Mesendoderm (in vitro differentiated cells): ENCODE data around the gene CD27.

ENCODE experiments used
- DNase-seq: peaks from one replicate; pipeline ENCODE4 v3.0.0; 2013
- H2AK5ac ChIP-seq: 2 replicates; pipeline ENCODE4 v1.6.1; 2013; ENCODE audit warnings: low read length, inconsistent platforms
- H2BK120ac ChIP-seq: 2 replicates; pipeline ENCODE4 v1.6.1; 2013; ENCODE audit warnings: low read depth, mild to moderate bottlenecking, low read length, moderate library complexity, mixed read lengths
- H2BK15ac ChIP-seq: replicated peaks from 2 replicates; pipeline ENCODE4 v1.6.1; 2013; ENCODE audit warnings: low read depth, mild to moderate bottlenecking, moderate library complexity
- H2BK5ac ChIP-seq: 2 replicates; pipeline ENCODE4 v1.6.1; 2013; ENCODE audit warnings: low read length, inconsistent platforms
- H3K18ac ChIP-seq: 2 replicates; pipeline ENCODE4 v1.6.1; 2013; ENCODE audit warnings: mild to moderate bottlenecking, low read length, mixed read lengths
- H3K23ac ChIP-seq: one replicate; pipeline ENCODE4 v1.6.1; 2013; ENCODE audit warnings: low read length
- H3K27ac ChIP-seq: 2 replicates; pipeline ENCODE4 v1.5.1; 2013; ENCODE audit warnings: low read depth, mild to moderate bottlenecking, inconsistent platforms, low read length, moderate library complexity
- H3K27me3 ChIP-seq: 2 replicates; pipeline ENCODE4 v1.6.1; 2013; ENCODE audit warnings: low read length, control low read depth, mild to moderate bottlenecking, inconsistent platforms; ENCODE audit not compliant: insufficient read depth, poor library complexity
- H3K36me3 ChIP-seq: 2 replicates; pipeline ENCODE4 v1.6.1; 2013; ENCODE audit warnings: low read length, inconsistent platforms; ENCODE audit not compliant: control insufficient read depth, insufficient read depth
- H3K4ac ChIP-seq: one replicate; pipeline ENCODE4 v1.6.1; 2013; ENCODE audit warnings: low read depth, mild to moderate bottlenecking, low read length, moderate library complexity
- H3K4me1 ChIP-seq: 2 replicates; pipeline ENCODE4 v1.6.1; 2013; ENCODE audit warnings: low read depth, low read length, inconsistent platforms; ENCODE audit not compliant: control insufficient read depth
- H3K4me2 ChIP-seq: 2 replicates; pipeline ENCODE4 v1.6.1; 2013; ENCODE audit warnings: low read length
- H3K4me3 ChIP-seq: 2 replicates; pipeline ENCODE4 v1.5.1; 2013; ENCODE audit warnings: mild to moderate bottlenecking, low read length
- H3K56ac ChIP-seq: one replicate; pipeline ENCODE4 v1.6.1; 2013; ENCODE audit warnings: low read length
- H3K79me1 ChIP-seq: 2 replicates; pipeline ENCODE4 v1.6.1; 2013; ENCODE audit warnings: low read length, inconsistent platforms
- H3K79me2 ChIP-seq: 2 replicates; pipeline ENCODE4 v1.6.1; 2013; ENCODE audit warnings: mild to moderate bottlenecking, low read length; ENCODE audit not compliant: control insufficient read depth, insufficient read depth
- H3K9ac ChIP-seq: 2 replicates; pipeline ENCODE4 v1.6.1; 2013; ENCODE audit warnings: low read length, inconsistent platforms
- H4K5ac ChIP-seq: one replicate; pipeline ENCODE4 v1.6.1; 2013; ENCODE audit warnings: low read length
- H4K8ac ChIP-seq: one replicate; pipeline ENCODE4 v1.6.1; 2013; ENCODE audit warnings: low read depth, mild to moderate bottlenecking, control low read depth, low read length, moderate library complexity
- WGBS: extraction: QIAGEN DNeasy Blood & Tissue Kit; methylation state at CpG from one replicate; pipeline ENCODE4 v1.1.7; 2013; ENCODE audit warnings: low lambda C conversion rate, missing lambda C conversion rate; ENCODE audit not compliant: insufficient coverage; ENCODE audit errors: extremely low coverage; 5-methylcytosine and 5-hydroxymethylcytosine counted together

Gene CD27

DNA sequence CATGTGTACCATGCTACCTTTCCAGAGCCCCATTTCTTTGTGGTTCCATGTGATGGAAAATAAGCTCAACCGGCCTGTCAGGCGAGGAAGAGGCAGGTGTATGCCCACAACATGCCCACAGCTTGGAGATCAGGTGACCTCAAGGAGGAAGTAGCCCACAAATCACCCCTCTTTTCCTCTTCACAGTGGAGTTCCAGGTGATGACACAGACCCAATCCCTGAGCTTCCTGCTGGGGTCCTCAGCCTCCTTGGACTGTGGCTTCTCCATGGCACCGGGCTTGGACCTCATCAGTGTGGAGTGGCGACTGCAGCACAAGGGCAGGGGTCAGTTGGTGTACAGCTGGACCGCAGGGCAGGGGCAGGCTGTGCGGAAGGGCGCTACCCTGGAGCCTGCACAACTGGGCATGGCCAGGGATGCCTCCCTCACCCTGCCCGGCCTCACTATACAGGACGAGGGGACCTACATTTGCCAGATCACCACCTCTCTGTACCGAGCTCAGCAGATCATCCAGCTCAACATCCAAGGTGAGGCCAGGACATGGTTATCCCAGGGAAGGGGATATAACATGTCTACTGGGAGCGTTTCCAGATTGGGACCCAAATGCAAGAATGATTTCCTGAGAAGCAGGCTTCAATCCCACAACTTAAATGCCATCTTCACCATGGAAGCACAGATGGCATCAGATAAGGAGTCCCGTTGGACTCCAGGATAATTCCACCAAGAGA, 12.6 kb downstream of the CD27 start:
- no peak overlapping the region for H2BK120ac ChIP-seq
- WGBS: no CpG with 5 or more reads among the region's 12 CpGs
- H3K79me1 ChIP-seq: no peaks in the 10 kb centered on the region
- H3K4ac ChIP-seq: no peak overlapping the region
- H3K4me2 ChIP-seq: no peak overlapping the region
- no peak overlapping the region for H4K5ac ChIP-seq
- H3K23ac ChIP-seq: no peak overlapping the region
- H3K18ac ChIP-seq: no peak overlapping the region
- no peak overlapping the region for H2AK5ac ChIP-seq
- H3K36me3 ChIP-seq: peaks cover 5% of the 10 kb centered on the region
- no peak overlapping the region for H3K9ac ChIP-seq
- H3K4me3 ChIP-seq: no peak overlapping the region
- H3K27me3 ChIP-seq: no peaks in the 10 kb centered on the region
- H3K56ac ChIP-seq: no peak overlapping the region
- H3K79me2 ChIP-seq: no peaks in the 10 kb centered on the region
- no peak overlapping the region for H4K8ac ChIP-seq
- H3K4me1 ChIP-seq: peaks cover 6% of the 10 kb centered on the region
- no peak overlapping the region for H2BK15ac ChIP-seq
- DNase-seq: no peak
- H2BK5ac ChIP-seq: no peak overlapping the region
- H3K27ac ChIP-seq: no peak overlapping the region

DNA sequence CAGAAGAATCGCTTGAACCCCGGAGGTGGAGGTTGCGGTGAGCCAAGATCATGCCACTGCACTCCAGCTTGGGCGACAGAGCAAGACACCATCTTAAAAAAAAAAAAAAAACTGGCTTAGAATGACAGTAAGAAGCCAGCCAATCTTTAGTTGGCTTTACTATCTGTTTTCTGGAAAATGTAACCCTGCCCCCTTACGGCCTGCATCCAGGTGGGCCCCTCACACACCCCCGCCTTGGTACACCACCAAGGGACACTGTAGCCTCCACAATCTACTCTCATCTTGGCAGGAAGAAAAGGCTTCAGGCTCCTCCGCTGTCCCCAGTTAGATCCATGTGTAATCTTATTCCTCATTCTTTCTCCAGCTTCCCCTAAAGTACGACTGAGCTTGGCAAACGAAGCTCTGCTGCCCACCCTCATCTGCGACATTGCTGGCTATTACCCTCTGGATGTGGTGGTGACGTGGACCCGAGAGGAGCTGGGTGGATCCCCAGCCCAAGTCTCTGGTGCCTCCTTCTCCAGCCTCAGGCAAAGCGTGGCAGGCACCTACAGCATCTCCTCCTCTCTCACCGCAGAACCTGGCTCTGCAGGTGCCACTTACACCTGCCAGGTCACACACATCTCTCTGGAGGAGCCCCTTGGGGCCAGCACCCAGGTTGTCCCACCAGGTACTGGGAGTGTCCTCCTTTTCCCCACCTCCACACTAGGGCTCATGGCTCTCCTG, 13.7 kb downstream of the CD27 start:
- H3K79me1 ChIP-seq: no peaks in the 10 kb centered on the region
- H3K4me3 ChIP-seq: no peak overlapping the region
- no peak overlapping the region for H3K18ac ChIP-seq
- peaks cover 5% of the 10 kb centered on the region for H3K36me3 ChIP-seq
- no peak overlapping the region for H2BK5ac ChIP-seq
- H3K56ac ChIP-seq: no peak overlapping the region
- H2BK120ac ChIP-seq: no peak overlapping the region
- H3K4me2 ChIP-seq: no peak overlapping the region
- no peaks in the 10 kb centered on the region for H3K4me1 ChIP-seq
- no peak overlapping the region for H2BK15ac ChIP-seq
- DNase-seq: no peak
- H2AK5ac ChIP-seq: no peak overlapping the region
- no peak overlapping the region for H3K23ac ChIP-seq
- H4K8ac ChIP-seq: no peak overlapping the region
- H3K9ac ChIP-seq: no peak overlapping the region
- no peak overlapping the region for H3K4ac ChIP-seq
- no peaks in the 10 kb centered on the region for H3K27me3 ChIP-seq
- no peak overlapping the region for H3K27ac ChIP-seq
- H3K79me2 ChIP-seq: no peaks in the 10 kb centered on the region
- H4K5ac ChIP-seq: no peak overlapping the region
- WGBS: no CpG with 5 or more reads among the region's 14 CpGs

DNA sequence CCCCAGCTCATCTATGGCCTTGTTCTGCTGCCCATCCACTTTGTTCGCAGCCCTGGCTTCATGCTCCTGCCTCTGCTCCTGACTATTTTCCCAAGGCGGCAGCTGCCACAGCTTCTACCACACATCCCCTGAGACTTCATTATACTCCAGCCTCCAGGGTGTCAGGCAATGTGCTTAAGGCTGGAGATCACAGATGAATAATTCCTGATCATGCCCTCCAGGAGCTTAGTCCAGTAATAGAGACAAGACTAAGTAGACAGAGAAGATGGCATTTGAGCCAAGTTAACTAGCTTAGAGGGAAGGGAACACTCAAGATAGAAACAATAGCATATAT, 14.2 kb downstream of the CD27 start:
- Histone ChIP-seq H3K36me3 (peaks cover 5% of the 10 kb centered on the region), H4K8ac (no peak overlapping the region), H3K27me3 (no peaks in the 10 kb centered on the region), H3K79me2 (no peaks in the 10 kb centered on the region), H3K56ac (no peak overlapping the region), H2BK5ac (no peak overlapping the region), H3K18ac (no peak overlapping the region), H3K27ac (no peak overlapping the region), H3K4ac (no peak overlapping the region), H3K23ac (no peak overlapping the region), H3K4me2 (no peak overlapping the region), H3K4me1 (no peaks in the 10 kb centered on the region), H3K9ac (no peak overlapping the region), H3K4me3 (no peak overlapping the region), H2BK15ac (no peak overlapping the region), H3K79me1 (no peaks in the 10 kb centered on the region), H4K5ac (no peak overlapping the region), H2AK5ac (no peak overlapping the region), H2BK120ac (no peak overlapping the region)
- no CpG with 5 or more reads among the region's 2 CpGs for WGBS
- no peak for DNase-seq

DNA sequence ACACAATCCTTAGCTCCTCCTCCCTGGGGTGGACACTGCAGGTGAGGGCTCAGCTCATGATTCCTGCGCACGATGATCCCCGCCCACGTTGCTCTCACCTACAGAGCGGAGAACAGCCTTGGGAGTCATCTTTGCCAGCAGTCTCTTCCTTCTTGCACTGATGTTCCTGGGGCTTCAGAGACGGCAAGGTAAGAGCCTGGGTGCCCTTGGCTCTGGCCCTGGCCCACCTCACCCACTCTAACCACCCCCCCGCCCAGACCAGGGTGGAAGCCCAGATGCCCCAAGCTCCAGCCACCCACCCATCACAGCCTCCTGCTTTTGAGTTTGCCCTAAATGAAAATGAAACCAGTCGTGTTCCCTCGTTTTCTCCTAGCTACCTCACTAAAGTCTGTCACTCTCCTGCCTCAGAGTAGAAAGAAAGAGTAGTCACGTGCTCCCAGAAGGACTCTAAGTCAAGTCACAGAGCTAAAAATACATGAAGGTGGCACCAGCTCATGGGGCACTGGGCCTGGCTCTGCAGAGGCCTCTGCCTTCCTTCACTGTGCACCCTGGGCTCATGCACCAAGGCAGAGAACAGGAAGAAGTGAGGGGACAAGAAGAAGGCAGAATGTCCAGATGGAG, 16.1 kb downstream of the CD27 start:
- no peaks in the 10 kb centered on the region for H3K4me1 ChIP-seq
- H2AK5ac ChIP-seq: no peak overlapping the region
- no peaks in the 10 kb centered on the region for H3K79me1 ChIP-seq
- no peak overlapping the region for H3K27ac ChIP-seq
- no peak overlapping the region for H3K4me2 ChIP-seq
- peaks cover 14% of the 10 kb centered on the region for H3K36me3 ChIP-seq
- WGBS: no CpG with 5 or more reads among the region's 10 CpGs
- no peak overlapping the region for H3K56ac ChIP-seq
- no peak overlapping the region for H2BK120ac ChIP-seq
- no peak overlapping the region for H4K8ac ChIP-seq
- H3K9ac ChIP-seq: no peak overlapping the region
- H3K4ac ChIP-seq: no peak overlapping the region
- no peak overlapping the region for H3K23ac ChIP-seq
- no peak overlapping the region for H3K4me3 ChIP-seq
- no peak for DNase-seq
- H2BK15ac ChIP-seq: no peak overlapping the region
- no peak overlapping the region for H2BK5ac ChIP-seq
- H4K5ac ChIP-seq: no peak overlapping the region
- H3K18ac ChIP-seq: no peak overlapping the region
- no peaks in the 10 kb centered on the region for H3K79me2 ChIP-seq
- H3K27me3 ChIP-seq: no peaks in the 10 kb centered on the region

DNA sequence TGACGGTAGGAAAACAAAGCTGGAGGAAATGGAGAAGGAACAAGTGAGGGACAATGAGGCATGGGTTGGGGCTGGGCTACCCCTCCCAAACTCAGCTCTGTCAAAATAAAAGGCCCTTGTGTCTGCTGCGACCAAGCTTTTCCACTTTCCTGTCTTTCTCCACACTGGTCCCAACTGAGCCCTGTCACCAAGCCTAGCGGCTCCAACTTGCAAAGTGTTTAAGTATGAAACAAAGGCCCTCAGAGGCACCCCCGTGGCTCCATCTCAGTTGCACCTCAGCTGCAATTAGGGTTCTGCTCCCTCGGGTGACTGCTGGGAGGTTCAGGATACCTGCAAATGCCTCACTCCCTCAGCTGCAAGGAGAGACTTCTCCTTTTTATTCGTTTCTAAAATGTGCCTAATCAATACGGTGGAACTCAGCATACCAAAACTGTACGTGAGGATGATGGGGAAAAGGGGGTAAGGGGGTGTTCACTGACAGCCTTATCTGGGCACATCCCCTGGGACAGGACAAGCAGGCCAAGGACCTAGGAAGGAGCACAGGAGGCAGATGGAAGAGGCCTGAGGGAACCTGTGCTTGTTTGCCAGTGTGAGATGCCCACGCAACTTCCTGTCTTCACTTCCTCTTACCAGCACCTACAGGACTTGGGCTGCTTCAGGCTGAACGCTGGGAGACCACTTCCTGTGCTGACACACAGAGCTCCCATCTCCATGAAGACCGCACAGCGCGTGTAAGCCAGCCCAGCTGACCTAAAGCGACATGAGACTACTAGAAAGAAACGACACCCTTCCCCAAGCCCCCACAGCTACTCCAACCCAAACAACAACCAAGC, 16.9 kb downstream of the CD27 start:
- Histone ChIP-seq H2BK120ac (no peak overlapping the region), H2BK15ac (no peak overlapping the region), H3K79me2 (no peaks in the 10 kb centered on the region), H4K8ac (no peak overlapping the region), H4K5ac (no peak overlapping the region), H3K4me1 (no peaks in the 10 kb centered on the region), H3K9ac (no peak overlapping the region), H3K18ac (no peak overlapping the region), H2AK5ac (no peak overlapping the region), H2BK5ac (no peak overlapping the region), H3K36me3 (peaks cover 14% of the 10 kb centered on the region), H3K4ac (no peak overlapping the region), H3K23ac (no peak overlapping the region), H3K27ac (no peak overlapping the region), H3K4me3 (no peak overlapping the region), H3K56ac (no peak overlapping the region), H3K79me1 (no peaks in the 10 kb centered on the region), H3K4me2 (no peak overlapping the region), H3K27me3 (no peaks in the 10 kb centered on the region)
- no CpG with 5 or more reads among the region's 15 CpGs for WGBS
- DNase-seq: no peak
